Mesenchymal stem cell (in vitro differentiated cells and primary cell): ENCODE measurements around the gene TMEM132E.

Experiments
- DNase-seq: peaks from one replicate; pipeline ENCODE4 v3.0.0-alpha.2; 2013
- H2AFZ ChIP-seq: one replicate; pipeline ENCODE4 v1.6.1; 2013; ENCODE audit warnings: low read depth, mild to moderate bottlenecking, control low read depth, inconsistent platforms, low read length, moderate library complexity
- H2AK5ac ChIP-seq: 2 replicates; pipeline ENCODE4 v1.6.1; 2013; ENCODE audit warnings: low read length, moderate library complexity, mild to moderate bottlenecking, inconsistent platforms; ENCODE audit not compliant: severe bottlenecking
- H2BK120ac ChIP-seq: one replicate; pipeline ENCODE4 v1.6.1; 2013; ENCODE audit warnings: low read depth, mild to moderate bottlenecking, inconsistent platforms, low read length, moderate library complexity
- H2BK12ac ChIP-seq, 2 experiments: one replicate each; pipeline ENCODE4 v1.6.1; 2013; ENCODE audit warnings: inconsistent platforms in 2 of 2, low read length in 2 of 2, mild to moderate bottlenecking in 2 of 2, moderate library complexity in 2 of 2, control low read depth in 1 of 2
- H2BK15ac ChIP-seq: one replicate; pipeline ENCODE4 v1.6.1; 2013; ENCODE audit warnings: mild to moderate bottlenecking, low read depth, inconsistent platforms; ENCODE audit not compliant: poor library complexity, severe bottlenecking
- H2BK5ac ChIP-seq: 2 replicates; pipeline ENCODE4 v1.6.1; 2013; ENCODE audit warnings: low read depth, mild to moderate bottlenecking, low read length, control low read depth, inconsistent platforms; ENCODE audit not compliant: poor library complexity, severe bottlenecking
- H3K14ac ChIP-seq, 2 experiments: one replicate each; pipeline ENCODE4 v1.6.1; 2013; ENCODE audit warnings: inconsistent platforms in 2 of 2, low read length in 2 of 2, control low read depth in 1 of 2, mild to moderate bottlenecking in 1 of 2, moderate library complexity in 1 of 2
- H3K18ac ChIP-seq, 2 experiments: one replicate each; pipeline ENCODE4 v1.6.1; 2013; ENCODE audit warnings: inconsistent platforms in 2 of 2, low read length in 2 of 2, control low read depth in 1 of 2, low read depth in 1 of 2, mild to moderate bottlenecking in 1 of 2
- H3K23ac ChIP-seq, 2 experiments: one replicate each; pipeline ENCODE4 v1.6.1; 2013; ENCODE audit warnings: inconsistent platforms in 2 of 2, low read length in 2 of 2, mild to moderate bottlenecking in 2 of 2, moderate library complexity in 2 of 2, control low read depth in 1 of 2
- H3K27ac ChIP-seq: 2 replicates; pipeline ENCODE4 v1.5.1; 2013; ENCODE audit warnings: mild to moderate bottlenecking, moderate library complexity, low read length, control low read depth, inconsistent platforms; ENCODE audit not compliant: poor library complexity, severe bottlenecking
- H3K27me3 ChIP-seq, 2 experiments: 2 replicates each; pipeline versions ENCODE4 v1.6.1 to v1.7.0; 2013; ENCODE audit warnings: low read length in 2 of 2, mild to moderate bottlenecking in 2 of 2, moderate library complexity in 2 of 2, control low read depth in 1 of 2, inconsistent platforms in 1 of 2; ENCODE audit not compliant: control insufficient read depth in 1 of 2, insufficient read depth in 1 of 2
- H3K36me3 ChIP-seq, 2 experiments: 2 replicates each; pipeline versions ENCODE4 v1.6.1 to v1.7.0; 2013; ENCODE audit warnings: low read length in 2 of 2, control low read depth in 1 of 2, inconsistent platforms in 1 of 2, low read depth in 1 of 2, mild to moderate bottlenecking in 1 of 2; ENCODE audit not compliant: insufficient read depth in 2 of 2, control insufficient read depth in 1 of 2
- H3K4ac ChIP-seq, 2 experiments: one replicate each; pipeline ENCODE4 v1.6.1; 2013; ENCODE audit warnings: inconsistent platforms in 2 of 2, low read length in 2 of 2, mild to moderate bottlenecking in 2 of 2, moderate library complexity in 2 of 2, control low read depth in 1 of 2, low read depth in 1 of 2
- H3K4me1 ChIP-seq: 2 replicates; pipeline ENCODE4 v1.6.1; 2013; ENCODE audit warnings: low read depth, low read length, control low read depth; ENCODE audit not compliant: control insufficient read depth, insufficient read depth
- H3K4me2 ChIP-seq: 2 replicates; pipeline ENCODE4 v1.6.1; 2013; ENCODE audit warnings: low read length, mild to moderate bottlenecking, inconsistent platforms; ENCODE audit not compliant: poor library complexity, severe bottlenecking
- H3K4me3 ChIP-seq, 2 experiments: 2 replicates each; pipeline versions ENCODE4 v1.5.1 to v1.7.0; 2013; ENCODE audit warnings: low read length in 2 of 2, mild to moderate bottlenecking in 2 of 2, control low read depth in 1 of 2, low read depth in 1 of 2; ENCODE audit not compliant: insufficient read depth in 1 of 2
- H3K79me1 ChIP-seq: replicated peaks from 2 replicates; pipeline ENCODE4 v1.6.1; 2013; ENCODE audit warnings: mild to moderate bottlenecking, control low read depth, low read length, inconsistent platforms; ENCODE audit not compliant: poor library complexity, severe bottlenecking
- H3K9ac ChIP-seq: 2 replicates; pipeline ENCODE4 v1.7.0; 2013; ENCODE audit warnings: mild to moderate bottlenecking, low read length, moderate library complexity
- H3K9me3 ChIP-seq: 2 replicates; pipeline ENCODE4 v1.7.0; 2013; ENCODE audit warnings: mild to moderate bottlenecking, low read length; ENCODE audit not compliant: control insufficient read depth
- H4K8ac ChIP-seq: one replicate; pipeline ENCODE4 v1.6.1; 2013; ENCODE audit warnings: inconsistent platforms, mild to moderate bottlenecking, low read length, moderate library complexity
- H4K91ac ChIP-seq: one replicate; pipeline ENCODE4 v1.6.1; 2013; ENCODE audit warnings: mild to moderate bottlenecking, low read length, inconsistent platforms
- WGBS: methylation state at CpG from one replicate; pipeline ENCODE4 v1.1.7; 2013; ENCODE audit warnings: mixed read lengths; 5-methylcytosine and 5-hydroxymethylcytosine counted together

The TMEM132E gene

DNA sequence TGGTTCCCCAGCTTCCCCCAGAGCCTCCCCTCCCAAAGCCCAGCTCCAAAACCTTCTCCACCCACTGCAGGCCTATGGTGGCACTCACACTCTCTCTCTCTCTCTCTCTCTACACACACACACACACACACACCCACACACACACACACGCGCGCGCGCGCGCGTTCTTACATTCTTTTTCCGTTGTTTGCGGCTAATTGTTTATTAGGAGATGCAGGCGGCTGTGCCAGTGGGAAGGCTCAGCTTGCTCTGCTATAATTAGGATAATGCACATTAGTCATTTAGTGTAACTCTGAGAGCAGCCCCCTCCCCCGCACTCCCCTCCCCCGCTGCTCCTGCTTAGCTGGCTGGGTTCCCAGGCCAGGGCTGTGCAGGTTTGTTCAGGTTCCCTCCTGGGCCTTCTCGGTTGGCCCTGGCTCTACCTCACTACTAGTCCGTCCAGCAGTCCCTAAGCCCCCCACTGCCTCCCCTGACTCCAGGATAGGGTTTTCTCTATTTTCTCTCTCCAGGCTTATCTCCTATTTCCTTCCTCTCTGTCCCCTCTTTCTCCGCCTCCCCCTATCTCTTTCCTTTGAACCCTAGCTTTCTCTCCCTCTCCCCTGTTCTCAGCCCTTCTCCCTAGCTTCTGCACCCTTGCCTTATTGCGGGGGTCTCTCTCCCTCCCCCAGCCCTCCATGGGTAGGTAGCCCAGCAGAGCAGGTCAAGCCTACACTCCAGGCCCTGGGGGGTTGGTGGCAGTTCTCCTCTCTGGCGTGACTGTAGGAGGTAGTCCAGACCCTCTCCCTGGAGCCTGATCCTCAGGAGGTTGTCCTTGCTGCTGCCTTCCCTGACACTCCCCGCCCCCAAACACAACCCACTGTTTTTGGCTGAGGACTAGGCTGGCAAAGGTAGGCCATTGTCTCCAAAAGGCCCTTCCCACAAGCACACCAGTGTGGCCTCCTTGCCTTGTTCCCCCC lies 34.0 kb downstream of the TMEM132E start:
- no peak overlapping the region for H3K4me2 ChIP-seq

DNA sequence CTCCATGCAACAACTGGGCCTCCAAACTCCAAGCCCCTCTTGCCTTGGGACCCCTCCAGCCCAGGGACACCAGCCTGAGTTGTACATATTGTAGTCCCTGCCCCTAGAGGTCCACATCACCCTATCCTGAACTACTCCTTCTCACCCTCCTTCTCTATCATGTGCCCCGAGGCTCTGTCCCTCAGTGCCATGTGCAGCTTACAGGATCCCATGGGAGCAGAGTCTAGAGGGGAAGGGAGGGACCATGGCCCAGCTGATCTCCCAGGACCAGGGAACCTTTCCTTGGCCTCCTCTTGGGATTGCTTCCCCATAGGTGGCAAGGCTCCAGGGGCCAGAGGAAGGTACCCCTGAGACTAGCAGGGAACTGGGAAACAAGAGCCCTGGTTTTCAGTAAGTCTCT lies 35.3 kb downstream of the TMEM132E start:
- Histone ChIP-seq H2BK120ac (no peak overlapping the region), H3K27me3 (peaks cover 7 to 54% of the 10 kb centered on the region in 2 experiments), H3K9ac (no peak overlapping the region), H2BK12ac (no peak overlapping the region), H3K18ac (no peak overlapping the region), H3K36me3 (no peaks in the 10 kb centered on the region), H2AK5ac (no peak overlapping the region), H3K9me3 (no peaks in the 10 kb centered on the region), H3K4me3 (no peak overlapping the region), H3K79me1 (no peaks in the 10 kb centered on the region), H4K8ac (no peak overlapping the region), H2BK15ac (no peak overlapping the region), H3K4me1 (no peaks in the 10 kb centered on the region), H3K4me2 (no peak overlapping the region), H3K23ac (peak overlapping the region in 1 of 2 experiments; percentile 11), H3K27ac (no peak overlapping the region), H2AFZ (no peak overlapping the region), H4K91ac (no peak overlapping the region), H2BK5ac (no peak overlapping the region), H3K4ac (no peak overlapping the region), H3K14ac (no peak overlapping the region)
- no peak for DNase-seq
- WGBS: 50% methylated on average over 1 of the region's 1 CpG

More for the DNA sequence above, 34.0 kb downstream of the TMEM132E start:
- H2AFZ ChIP-seq: no peak overlapping the region
- H2AK5ac ChIP-seq: no peak overlapping the region
- H4K91ac ChIP-seq: no peak overlapping the region
- WGBS: 37% methylated on average over 9 of the region's 19 CpGs
- H2BK5ac ChIP-seq: no peak overlapping the region
- no peak overlapping the region for H2BK15ac ChIP-seq
- H3K9me3 ChIP-seq: no peaks in the 10 kb centered on the region
- no peak for DNase-seq
- H3K79me1 ChIP-seq: no peaks in the 10 kb centered on the region
- H2BK120ac ChIP-seq: no peak overlapping the region
- H3K4me3 ChIP-seq: no peak overlapping the region
- H3K14ac ChIP-seq: no peak overlapping the region
- H3K36me3 ChIP-seq: no peaks in the 10 kb centered on the region
- H3K4ac ChIP-seq: no peak overlapping the region
- no peak overlapping the region for H3K27ac ChIP-seq
- H2BK12ac ChIP-seq: no peak overlapping the region
- no peak overlapping the region for H3K23ac ChIP-seq
- no peak overlapping the region for H3K9ac ChIP-seq
- peaks cover 9 to 63% of the 10 kb centered on the region in 2 experiments for H3K27me3 ChIP-seq
- no peaks in the 10 kb centered on the region for H3K4me1 ChIP-seq
- no peak overlapping the region for H4K8ac ChIP-seq
- H3K18ac ChIP-seq: no peak overlapping the region

DNA sequence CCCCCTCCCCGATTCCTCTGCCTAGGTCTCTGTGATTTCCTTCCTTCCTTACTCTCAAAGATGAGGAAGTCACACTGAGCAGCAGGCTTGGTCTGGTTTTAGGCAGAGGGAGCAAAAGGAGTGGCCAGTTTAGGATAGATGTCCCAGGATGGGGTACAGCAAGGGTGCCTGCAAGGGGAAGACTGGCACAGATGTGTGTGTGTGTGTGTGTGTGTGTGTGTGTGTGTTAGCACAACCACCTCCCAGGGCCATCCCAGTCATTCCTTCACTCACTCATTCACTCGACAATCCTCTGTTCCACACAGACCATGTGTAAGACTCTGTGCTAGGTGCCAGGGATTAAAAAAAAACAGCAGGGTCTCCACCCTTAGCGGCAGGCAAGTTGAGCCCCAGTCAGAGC lies 35.9 kb downstream of the TMEM132E start:
- Histone ChIP-seq H3K36me3 (no peaks in the 10 kb centered on the region), H3K9ac (no peak overlapping the region), H4K91ac (no peak overlapping the region), H2BK5ac (no peak overlapping the region), H2BK120ac (no peak overlapping the region), H3K4me1 (no peaks in the 10 kb centered on the region), H2AK5ac (no peak overlapping the region), H3K79me1 (no peaks in the 10 kb centered on the region), H3K23ac (no peak overlapping the region), H3K4ac (no peak overlapping the region), H3K4me3 (no peak overlapping the region), H3K18ac (no peak overlapping the region), H3K9me3 (no peaks in the 10 kb centered on the region), H3K27ac (no peak overlapping the region), H3K14ac (no peak overlapping the region), H2AFZ (no peak overlapping the region), H4K8ac (no peak overlapping the region), H2BK12ac (no peak overlapping the region), H3K27me3 (peaks cover 7 to 48% of the 10 kb centered on the region in 2 experiments), H3K4me2 (no peak overlapping the region), H2BK15ac (no peak overlapping the region)
- WGBS: 6% methylated on average over 1 of the region's 3 CpGs
- no peak for DNase-seq

DNA sequence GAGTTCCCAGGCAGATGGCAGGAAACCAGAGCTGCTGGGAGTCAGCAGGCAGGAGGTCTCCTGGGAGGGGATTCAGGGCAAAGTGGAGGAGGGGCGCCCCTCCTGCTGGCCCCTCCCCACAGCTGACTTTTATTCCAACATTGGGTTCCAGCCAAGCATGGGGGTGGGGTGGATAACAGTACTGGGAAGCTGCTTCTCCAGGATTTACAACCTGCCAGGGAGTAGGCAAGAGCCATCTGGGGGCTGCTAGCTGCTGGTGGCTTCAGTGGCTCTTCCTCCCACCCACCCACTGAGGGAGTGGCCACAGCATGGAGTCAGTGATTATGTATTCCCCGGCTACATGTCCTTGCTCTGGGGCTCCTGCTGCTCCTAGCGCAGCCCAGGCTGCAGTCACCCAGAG lies 36.8 kb downstream of the TMEM132E start:
- H4K8ac ChIP-seq: no peak overlapping the region
- H4K91ac ChIP-seq: no peak overlapping the region
- no peak overlapping the region for H3K18ac ChIP-seq
- H2BK5ac ChIP-seq: no peak overlapping the region
- H2BK15ac ChIP-seq: no peak overlapping the region
- no peak overlapping the region for H3K4ac ChIP-seq
- no peaks in the 10 kb centered on the region for H3K36me3 ChIP-seq
- H3K9ac ChIP-seq: no peak overlapping the region
- H3K4me1 ChIP-seq: no peaks in the 10 kb centered on the region
- H3K79me1 ChIP-seq: no peaks in the 10 kb centered on the region
- peak overlapping the region in 1 of 2 experiments; percentile 71 for H2BK12ac ChIP-seq
- 3% methylated on average over 2 of the region's 3 CpGs for WGBS
- H3K4me2 ChIP-seq: no peak overlapping the region
- H3K9me3 ChIP-seq: no peaks in the 10 kb centered on the region
- peaks cover 7 to 46% of the 10 kb centered on the region in 2 experiments for H3K27me3 ChIP-seq
- H3K4me3 ChIP-seq: no peak overlapping the region
- H2AK5ac ChIP-seq: no peak overlapping the region
- no peak for DNase-seq
- H2BK120ac ChIP-seq: no peak overlapping the region
- no peak overlapping the region for H2AFZ ChIP-seq
- no peak overlapping the region for H3K27ac ChIP-seq
- H3K14ac ChIP-seq: no peak overlapping the region
- no peak overlapping the region for H3K23ac ChIP-seq
